Measurements from ENCODE around the gene RAPGEF4.

The RAPGEF4 gene

DNA sequence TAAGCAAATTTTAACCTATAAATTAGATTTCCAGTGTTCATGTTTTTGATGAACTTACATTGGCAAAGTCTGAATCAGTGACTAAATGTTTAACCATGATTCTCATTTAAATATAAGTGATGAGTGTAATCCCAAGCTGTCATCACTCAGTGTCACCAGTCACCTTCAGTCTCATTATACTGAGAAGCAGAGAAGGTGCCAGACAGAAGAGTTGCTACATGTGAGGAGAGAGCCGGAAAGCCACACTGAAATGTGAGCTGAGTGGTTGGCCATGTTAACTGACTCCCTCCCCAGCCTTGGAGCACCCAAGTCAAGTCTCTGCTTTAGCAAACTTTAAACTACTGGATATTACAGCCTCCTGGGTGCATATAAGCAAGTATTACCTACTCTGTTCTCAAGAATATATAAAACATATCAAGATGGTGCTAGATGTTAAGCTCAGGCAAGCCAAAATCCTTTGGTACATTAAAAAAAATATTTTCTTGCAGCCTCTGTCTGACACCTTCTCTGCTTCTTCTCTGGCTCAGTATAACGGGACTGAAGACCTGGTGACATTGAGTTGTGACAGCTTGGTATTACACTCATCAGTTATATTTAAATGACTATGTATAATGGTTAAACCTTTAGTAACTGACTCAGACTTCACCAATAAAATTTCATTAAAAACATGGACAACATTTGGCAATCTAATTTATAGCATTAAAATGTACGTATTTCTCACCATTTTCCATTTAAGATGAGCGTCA is 264.2 kb downstream of the RAPGEF4 start:
- Histone ChIP-seq H3K36me3 (ENCODE audit: control insufficient read depth in 2 of 2, insufficient read depth in 2 of 2, low read length in 2 of 2) (no peaks in the 10 kb centered on the region), H3K9ac (ENCODE audit: low read length in 2 of 2) (no peak overlapping the region), H3K4me1 (ENCODE audit: control insufficient read depth, insufficient read depth, low read length) (no peaks in the 10 kb centered on the region), H3K9me3 (ENCODE audit: control insufficient read depth in 2 of 2, low read length in 2 of 2) (no peaks in the 10 kb centered on the region), H3K27me3 (ENCODE audit: control insufficient read depth in 1 of 2, insufficient read depth in 2 of 2, low read length in 2 of 2) (no peaks in the 10 kb centered on the region), H3K27ac (ENCODE audit: low read length) (no peak overlapping the region), H3K4me3 (ENCODE audit: low read length in 2 of 2) (no peak overlapping the region)

DNA sequence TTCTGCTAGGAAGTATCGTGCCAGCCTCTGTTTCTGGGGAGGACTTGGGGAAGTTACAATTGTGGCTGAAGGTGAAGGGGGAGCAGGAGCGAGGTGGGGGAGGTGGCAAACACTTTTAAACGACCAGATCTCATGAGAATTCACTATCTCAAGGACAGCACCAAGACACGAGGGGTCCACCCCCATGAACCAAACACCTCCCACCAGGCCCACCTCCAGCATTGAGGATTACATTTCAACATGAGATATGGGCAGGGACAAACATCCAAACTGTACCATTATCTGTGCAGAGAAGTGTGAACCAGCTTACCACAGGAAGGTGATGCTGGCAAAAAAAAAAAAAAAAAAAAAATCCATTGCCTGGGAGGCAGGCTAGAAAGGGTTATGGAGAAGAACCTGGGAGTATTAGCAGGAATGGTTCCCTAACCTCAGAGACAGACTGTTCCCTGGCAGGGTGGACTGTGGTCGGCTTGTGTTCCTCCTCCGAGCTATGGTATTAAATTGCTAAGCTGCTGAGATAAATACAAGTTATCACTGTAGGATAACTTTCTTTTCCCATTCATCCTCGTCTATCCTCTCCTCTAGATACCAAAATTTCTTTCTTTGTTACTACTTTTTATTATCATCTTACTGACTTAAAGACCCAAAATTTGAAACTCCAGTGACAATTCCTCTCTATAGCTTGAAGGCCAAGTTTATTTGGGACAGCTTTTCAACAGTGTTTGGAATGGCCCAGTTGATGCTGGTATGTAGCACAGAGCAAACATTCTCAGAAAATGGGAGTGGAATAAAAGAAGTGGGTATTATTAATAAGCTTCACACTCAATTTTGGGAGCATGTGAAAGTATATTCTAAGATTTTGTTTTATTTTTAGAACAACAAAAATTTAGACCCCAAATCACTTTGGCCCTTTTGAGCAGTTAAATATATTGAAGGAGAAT is 266.3 kb downstream of the RAPGEF4 start:
- H3K4me3 ChIP-seq (ENCODE audit: low read length in 2 of 2) = no peak overlapping the region
- no peaks in the 10 kb centered on the region for H3K36me3 ChIP-seq (ENCODE audit: control insufficient read depth in 2 of 2, insufficient read depth in 2 of 2, low read length in 2 of 2)
- no peak overlapping the region for H3K27ac ChIP-seq (ENCODE audit: low read length)
- no peak overlapping the region for H3K9ac ChIP-seq (ENCODE audit: low read length in 2 of 2)
- H3K9me3 ChIP-seq (ENCODE audit: control insufficient read depth in 2 of 2, low read length in 2 of 2) = no peaks in the 10 kb centered on the region
- no peaks in the 10 kb centered on the region for H3K4me1 ChIP-seq (ENCODE audit: control insufficient read depth, insufficient read depth, low read length)
- H3K27me3 ChIP-seq (ENCODE audit: control insufficient read depth in 1 of 2, insufficient read depth in 2 of 2, low read length in 2 of 2) = no peaks in the 10 kb centered on the region

GRCh38 chr2:173002751-173003541 is 267.3 kb downstream of the RAPGEF4 start:
- no peaks in the 10 kb centered on the region for H3K4me1 ChIP-seq (ENCODE audit: control insufficient read depth, insufficient read depth, low read length)
- H3K27ac ChIP-seq (ENCODE audit: low read length) = no peak overlapping the region
- no peaks in the 10 kb centered on the region for H3K36me3 ChIP-seq (ENCODE audit: control insufficient read depth in 2 of 2, insufficient read depth in 2 of 2, low read length in 2 of 2)
- no peaks in the 10 kb centered on the region for H3K27me3 ChIP-seq (ENCODE audit: control insufficient read depth in 1 of 2, insufficient read depth in 2 of 2, low read length in 2 of 2)
- no peak overlapping the region for H3K9ac ChIP-seq (ENCODE audit: low read length in 2 of 2)
- H3K9me3 ChIP-seq (ENCODE audit: control insufficient read depth in 2 of 2, low read length in 2 of 2) = no peaks in the 10 kb centered on the region
- H3K4me3 ChIP-seq (ENCODE audit: low read length in 2 of 2) = no peak overlapping the region

DNA sequence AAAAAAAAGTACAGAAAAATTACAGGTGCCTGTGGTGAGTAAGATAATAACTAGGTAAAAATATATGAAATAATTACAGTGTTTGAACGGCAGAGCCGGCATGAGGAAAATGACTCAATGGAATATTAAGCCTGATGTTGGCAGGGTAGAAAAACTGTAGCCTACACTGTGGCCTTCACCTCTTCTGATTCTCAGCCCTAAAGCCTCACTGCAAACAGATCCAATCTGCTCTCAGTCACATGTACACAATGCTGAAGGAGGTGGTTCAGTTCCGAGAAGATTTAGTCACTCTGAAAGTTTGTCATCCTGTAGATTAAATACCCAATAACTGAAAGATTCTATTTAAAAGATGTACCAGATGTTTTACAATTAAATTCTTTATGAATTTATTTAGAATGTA is 273.1 kb downstream of the RAPGEF4 start:
- H3K4me3 ChIP-seq (ENCODE audit: low read length in 2 of 2) = no peak overlapping the region
- H3K4me1 ChIP-seq (ENCODE audit: control insufficient read depth, insufficient read depth, low read length) = no peaks in the 10 kb centered on the region
- no peaks in the 10 kb centered on the region for H3K36me3 ChIP-seq (ENCODE audit: control insufficient read depth in 2 of 2, insufficient read depth in 2 of 2, low read length in 2 of 2)
- no peak overlapping the region for H3K9ac ChIP-seq (ENCODE audit: low read length in 2 of 2)
- H3K27me3 ChIP-seq (ENCODE audit: control insufficient read depth in 1 of 2, insufficient read depth in 2 of 2, low read length in 2 of 2) = no peaks in the 10 kb centered on the region
- no peak overlapping the region for H3K27ac ChIP-seq (ENCODE audit: low read length)
- H3K9me3 ChIP-seq (ENCODE audit: control insufficient read depth in 2 of 2, low read length in 2 of 2) = no peaks in the 10 kb centered on the region

DNA sequence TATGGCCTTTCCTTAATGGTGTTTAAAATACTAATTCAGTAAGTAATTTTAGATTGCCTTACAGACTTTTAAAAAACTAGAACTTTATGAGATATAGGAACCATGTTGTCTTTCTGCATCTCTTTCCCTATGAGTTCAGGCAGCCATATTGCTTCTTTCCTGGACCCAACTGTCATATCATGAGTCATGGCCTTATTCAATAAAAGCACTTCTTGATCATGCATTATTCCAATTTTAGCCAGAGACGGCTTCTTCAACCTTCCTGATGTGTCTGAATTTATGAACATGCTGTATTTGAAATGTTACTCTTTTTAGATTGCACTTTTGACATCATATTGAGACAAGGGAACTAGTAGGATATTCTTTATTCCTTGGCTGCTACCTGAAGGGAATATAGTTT is 274.6 kb downstream of the RAPGEF4 start:
- Histone ChIP-seq H3K27ac (ENCODE audit: low read length) (no peak overlapping the region), H3K9ac (ENCODE audit: low read length in 2 of 2) (no peak overlapping the region), H3K27me3 (ENCODE audit: control insufficient read depth in 1 of 2, insufficient read depth in 2 of 2, low read length in 2 of 2) (no peaks in the 10 kb centered on the region), H3K4me3 (ENCODE audit: low read length in 2 of 2) (no peak overlapping the region), H3K4me1 (ENCODE audit: control insufficient read depth, insufficient read depth, low read length) (no peaks in the 10 kb centered on the region), H3K36me3 (ENCODE audit: control insufficient read depth in 2 of 2, insufficient read depth in 2 of 2, low read length in 2 of 2) (no peaks in the 10 kb centered on the region), H3K9me3 (ENCODE audit: control insufficient read depth in 2 of 2, low read length in 2 of 2) (no peaks in the 10 kb centered on the region)

GRCh38 chr2:173016451-173016850 is 280.8 kb downstream of the RAPGEF4 start:
- H3K4me1 ChIP-seq (ENCODE audit: control insufficient read depth, insufficient read depth, low read length) = no peaks in the 10 kb centered on the region
- H3K4me3 ChIP-seq (ENCODE audit: low read length in 2 of 2) = no peak overlapping the region
- no peak overlapping the region for H3K27ac ChIP-seq (ENCODE audit: low read length)
- H3K36me3 ChIP-seq (ENCODE audit: control insufficient read depth in 2 of 2, insufficient read depth in 2 of 2, low read length in 2 of 2) = no peaks in the 10 kb centered on the region
- no peaks in the 10 kb centered on the region for H3K27me3 ChIP-seq (ENCODE audit: control insufficient read depth in 1 of 2, insufficient read depth in 2 of 2, low read length in 2 of 2)
- H3K9ac ChIP-seq (ENCODE audit: low read length in 2 of 2) = no peak overlapping the region
- no peaks in the 10 kb centered on the region for H3K9me3 ChIP-seq (ENCODE audit: control insufficient read depth in 2 of 2, low read length in 2 of 2)

DNA sequence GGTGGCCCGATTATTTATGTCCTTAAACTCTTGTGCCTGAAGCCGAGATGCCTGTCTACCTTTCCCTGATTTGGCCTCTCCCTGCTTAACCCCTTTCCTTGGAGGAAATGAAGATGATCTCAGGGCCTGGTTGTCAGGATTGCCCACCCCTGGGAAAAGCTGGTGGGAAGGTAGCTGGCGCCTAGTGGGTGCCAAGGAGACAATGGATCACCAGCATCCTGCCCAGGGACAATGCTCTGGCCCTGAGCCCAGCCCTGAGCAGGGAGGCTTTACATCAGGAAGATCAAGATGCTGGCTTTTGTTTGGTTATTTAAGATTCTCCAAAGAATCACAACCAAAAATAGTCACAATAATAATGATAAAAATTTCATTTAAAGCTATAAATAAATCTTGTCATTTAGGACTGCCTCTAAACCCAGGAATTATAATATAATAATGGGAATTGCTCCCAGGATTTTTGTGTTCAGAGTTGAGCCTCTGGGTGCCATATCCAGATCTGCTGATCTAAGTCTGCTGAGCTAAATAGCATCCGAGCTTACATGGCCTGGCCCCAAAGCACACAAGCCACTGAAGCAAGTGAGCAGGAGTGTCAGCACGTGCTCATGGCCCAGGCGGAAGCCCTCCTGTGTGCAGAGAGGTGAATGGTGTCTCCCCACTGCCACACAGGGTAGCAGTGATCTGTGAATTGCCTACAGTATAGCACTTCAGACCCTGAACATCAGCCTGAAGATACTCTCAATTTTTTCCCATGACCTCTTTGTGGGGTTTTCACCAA is 282.2 kb downstream of the RAPGEF4 start:
- no peak overlapping the region for H3K27ac ChIP-seq (ENCODE audit: low read length)
- no peak overlapping the region for H3K4me3 ChIP-seq (ENCODE audit: low read length in 2 of 2)
- H3K9me3 ChIP-seq (ENCODE audit: control insufficient read depth in 2 of 2, low read length in 2 of 2) = no peaks in the 10 kb centered on the region
- no peak overlapping the region for H3K9ac ChIP-seq (ENCODE audit: low read length in 2 of 2)
- H3K4me1 ChIP-seq (ENCODE audit: control insufficient read depth, insufficient read depth, low read length) = no peaks in the 10 kb centered on the region
- H3K36me3 ChIP-seq (ENCODE audit: control insufficient read depth in 2 of 2, insufficient read depth in 2 of 2, low read length in 2 of 2) = no peaks in the 10 kb centered on the region
- peaks cover 0 to 2% of the 10 kb centered on the region in 2 donors for H3K27me3 ChIP-seq (ENCODE audit: control insufficient read depth in 1 of 2, insufficient read depth in 2 of 2, low read length in 2 of 2)

DNA sequence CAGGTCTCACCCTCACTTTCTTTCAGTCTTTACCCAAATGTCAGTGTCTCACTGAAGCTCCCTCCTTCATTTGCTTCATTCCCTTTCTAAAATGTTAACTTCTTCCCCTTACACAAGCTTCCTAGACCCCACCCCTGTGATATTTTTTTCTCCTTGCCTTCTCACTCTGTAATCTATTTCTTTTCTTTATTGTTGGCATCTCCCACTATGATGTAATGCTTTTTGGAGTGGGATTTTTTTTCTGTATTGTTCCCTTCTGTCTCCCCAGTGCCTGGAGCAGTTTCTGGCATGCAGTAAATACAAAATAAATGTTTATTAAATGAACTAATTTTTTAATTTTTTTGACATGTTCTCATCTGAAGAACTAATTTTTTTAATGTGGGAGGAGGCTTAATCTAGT is 284.1 kb downstream of the RAPGEF4 start:
- no peak overlapping the region for H3K9ac ChIP-seq (ENCODE audit: low read length in 2 of 2)

GRCh38 chr2:173021939-173022371 is 286.3 kb downstream of the RAPGEF4 start:
- Histone ChIP-seq H3K9ac (ENCODE audit: low read length in 2 of 2) (no peak overlapping the region), H3K36me3 (ENCODE audit: control insufficient read depth in 2 of 2, insufficient read depth in 2 of 2, low read length in 2 of 2) (no peaks in the 10 kb centered on the region), H3K9me3 (ENCODE audit: control insufficient read depth in 2 of 2, low read length in 2 of 2) (no peaks in the 10 kb centered on the region), H3K27ac (ENCODE audit: low read length) (no peak overlapping the region), H3K4me1 (ENCODE audit: control insufficient read depth, insufficient read depth, low read length) (peaks cover 5% of the 10 kb centered on the region), H3K4me3 (ENCODE audit: low read length in 2 of 2) (no peak overlapping the region), H3K27me3 (ENCODE audit: control insufficient read depth in 1 of 2, insufficient read depth in 2 of 2, low read length in 2 of 2) (peaks cover 0 to 2% of the 10 kb centered on the region in 2 donors)

More for the DNA sequence above, 284.1 kb downstream of the RAPGEF4 start:
- Histone ChIP-seq H3K4me3 (ENCODE audit: low read length in 2 of 2) (no peak overlapping the region), H3K36me3 (ENCODE audit: control insufficient read depth in 2 of 2, insufficient read depth in 2 of 2, low read length in 2 of 2) (no peaks in the 10 kb centered on the region), H3K27ac (ENCODE audit: low read length) (no peak overlapping the region), H3K27me3 (ENCODE audit: control insufficient read depth in 1 of 2, insufficient read depth in 2 of 2, low read length in 2 of 2) (peaks cover 0 to 2% of the 10 kb centered on the region in 2 donors), H3K9me3 (ENCODE audit: control insufficient read depth in 2 of 2, low read length in 2 of 2) (no peaks in the 10 kb centered on the region), H3K4me1 (ENCODE audit: control insufficient read depth, insufficient read depth, low read length) (no peaks in the 10 kb centered on the region)

DNA sequence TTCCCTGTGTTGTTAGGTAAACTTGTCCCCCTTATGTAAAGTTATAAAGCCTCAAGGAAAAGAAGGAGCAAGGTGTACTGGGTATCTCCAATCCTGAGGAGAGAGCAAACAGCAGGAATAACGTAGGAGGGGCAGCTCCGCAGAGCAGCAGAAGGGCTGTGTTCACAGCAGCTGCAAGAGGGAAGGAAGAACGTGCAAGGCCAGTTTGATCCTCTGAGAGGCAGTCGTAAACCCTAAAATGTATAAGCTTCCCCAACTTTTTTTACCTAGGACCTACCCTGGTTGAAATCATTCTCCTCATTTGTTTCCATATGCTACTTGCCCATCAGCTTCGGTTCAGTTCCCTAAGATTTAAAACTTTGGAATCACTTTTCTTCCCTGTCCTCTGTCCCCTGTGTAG is 288.1 kb downstream of the RAPGEF4 start:
- Histone ChIP-seq H3K9ac (ENCODE audit: low read length in 2 of 2) (no peak overlapping the region), H3K27ac (ENCODE audit: low read length) (no peak overlapping the region), H3K4me3 (ENCODE audit: low read length in 2 of 2) (no peak overlapping the region), H3K36me3 (ENCODE audit: control insufficient read depth in 2 of 2, insufficient read depth in 2 of 2, low read length in 2 of 2) (no peaks in the 10 kb centered on the region), H3K9me3 (ENCODE audit: control insufficient read depth in 2 of 2, low read length in 2 of 2) (no peaks in the 10 kb centered on the region), H3K27me3 (ENCODE audit: control insufficient read depth in 1 of 2, insufficient read depth in 2 of 2, low read length in 2 of 2) (peaks cover 0 to 2% of the 10 kb centered on the region in 2 donors), H3K4me1 (ENCODE audit: control insufficient read depth, insufficient read depth, low read length) (peaks cover 15% of the 10 kb centered on the region)

Data from stomach smooth muscle (tissue), 2 donors.